GM13977 (cell line): ENCODE measurements around the gene SCP2.

Experiments
- DNase-seq: peaks from one replicate; pipeline ENCODE4 v3.0.0; 2012; ENCODE audit warnings: low spot score
- CTCF ChIP-seq: IDR thresholded peaks from 2 replicates; pipeline ENCODE4 v1.5.1; 2012; ENCODE audit warnings: mild to moderate bottlenecking, control low read depth; ENCODE audit not compliant: insufficient read depth; ENCODE audit errors: extremely low read depth, missing control alignments
- in situ Hi-C: fragments of 300-500 bp; cut with MboI; formaldehyde crosslinking; loops from one replicate; pipeline ENCODE4 v1.12.0; 2022; ENCODE audit warnings: low sequenced_read_pairs, low pct_unique_long_range_greater_than_20kb, mixed read lengths, inconsistent platforms; ENCODE audit not compliant: unreplicated experiment

SCP2 gene

GRCh38 chr1:53073287-53073686 is 146.2 kb downstream of the SCP2 start:
- in situ Hi-C loops: no loop called here
- TF ChIP-seq CTCF: no peak
- no peak for DNase-seq

- TF ChIP-seq CTCF: no peak
- in situ Hi-C loops: no loop called here
These were observed 146.8 kb downstream of the SCP2 start for GRCh38 chr1:53073868-53074311.

GRCh38 chr1:53074313-53075154 is 147.5 kb downstream of the SCP2 start:
- in situ Hi-C loops: no loop called here
- no peak for TF ChIP-seq CTCF

More at GRCh38 chr1:53073868-53074311, 146.8 kb downstream of the SCP2 start:
- no peak for DNase-seq

GRCh38 chr1:53075206-53075605 is 148.1 kb downstream of the SCP2 start:
- no peak for TF ChIP-seq CTCF
- in situ Hi-C loops: no loop called here
- no peak for DNase-seq

More at GRCh38 chr1:53074313-53075154, 147.5 kb downstream of the SCP2 start:
- no peak for DNase-seq

- in situ Hi-C loops: no loop called here
- DNase-seq: no peak
- no peak for TF ChIP-seq CTCF
These were observed 148.7 kb downstream of the SCP2 start for GRCh38 chr1:53075761-53076163.

GRCh38 chr1:53076165-53076564 is 149.1 kb downstream of the SCP2 start:
- DNase-seq: no peak
- in situ Hi-C loops: no loop called here
- TF ChIP-seq CTCF: no peak
